ENCODE results near the gene FABP2.
A peak's percentile ranks its signal among the peaks of the same experiment; 100 is the strongest.
"Not testable (repeated sequence)": the region's sequence is repeated elsewhere in the genome, so short reads cannot be mapped to it uniquely, and the experiment has no call there.

The FABP2 gene

DNA sequence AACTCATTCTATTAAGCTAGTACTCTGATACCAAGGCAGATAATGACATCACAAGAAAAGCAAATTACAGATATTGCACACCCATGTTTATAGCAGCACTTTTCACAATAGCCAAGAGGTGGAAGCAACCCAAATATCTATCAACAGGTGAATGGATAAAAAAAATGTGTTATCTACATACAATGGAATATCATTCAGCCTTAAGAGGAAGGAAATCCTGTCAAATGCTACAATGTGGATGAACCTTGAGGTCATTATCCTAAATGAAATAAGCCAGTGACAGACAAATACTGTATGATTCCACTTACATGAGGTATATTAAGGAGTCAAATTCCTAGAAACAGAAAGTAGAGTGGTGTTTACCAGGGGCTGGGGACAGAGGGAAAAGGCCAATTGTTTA lies 14.3 kb downstream of the FABP2 start:
- no peak for DNase-seq

DNA sequence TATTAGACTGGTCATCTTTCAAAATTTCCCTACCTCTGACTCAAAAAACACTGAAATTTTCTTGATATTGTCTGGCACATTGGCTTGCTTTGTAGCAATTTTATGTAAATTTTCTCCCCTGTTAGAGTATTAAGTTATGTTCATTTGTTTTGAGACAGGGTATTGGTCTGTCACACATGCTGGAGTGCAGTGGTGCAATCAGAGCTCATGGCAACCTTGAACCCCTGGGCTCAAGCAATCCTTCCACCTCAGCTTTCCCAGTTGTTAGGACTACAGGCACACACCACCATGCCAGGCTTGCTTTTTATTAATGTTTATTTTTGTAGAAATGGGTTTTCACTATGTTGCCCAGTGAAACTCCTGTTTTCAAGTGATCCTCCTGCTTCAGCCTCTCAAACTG lies 17.5 kb downstream of the FABP2 start:
- no peak for DNase-seq

DNA sequence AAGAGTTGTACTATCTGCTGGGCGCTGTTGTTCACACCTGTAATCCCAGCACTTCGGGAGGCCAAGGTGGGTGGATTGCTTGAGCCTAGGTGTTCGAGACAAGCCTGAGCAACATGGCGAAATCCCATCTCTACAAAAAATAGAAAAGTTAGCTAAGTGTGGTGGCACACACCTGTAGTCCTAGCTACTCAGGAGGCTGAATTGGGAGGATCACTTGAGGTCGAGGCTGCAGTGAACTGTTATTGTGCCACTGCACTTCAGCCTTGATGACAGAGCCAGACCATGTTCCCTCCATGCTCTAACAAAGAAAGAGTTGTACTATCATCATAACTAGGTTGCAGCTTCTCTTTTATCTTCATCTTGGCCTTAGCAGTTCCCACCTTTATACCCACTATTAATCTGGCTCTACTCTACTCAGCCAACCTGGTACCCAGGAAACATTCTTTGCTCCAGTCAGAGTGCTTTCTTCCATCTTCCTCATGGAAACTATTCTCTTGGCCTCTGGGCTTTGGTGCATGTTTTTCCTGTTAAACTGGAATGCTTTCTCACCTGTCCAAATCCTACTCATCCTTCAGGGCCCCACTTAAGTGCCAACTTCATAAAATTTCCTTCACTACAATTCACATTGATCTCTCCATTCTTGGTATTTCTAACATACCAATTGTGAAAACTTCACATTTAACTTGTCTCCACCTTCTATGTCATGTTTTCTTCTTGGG lies 18.2 kb downstream of the FABP2 start:
- no peak for DNase-seq

DNA sequence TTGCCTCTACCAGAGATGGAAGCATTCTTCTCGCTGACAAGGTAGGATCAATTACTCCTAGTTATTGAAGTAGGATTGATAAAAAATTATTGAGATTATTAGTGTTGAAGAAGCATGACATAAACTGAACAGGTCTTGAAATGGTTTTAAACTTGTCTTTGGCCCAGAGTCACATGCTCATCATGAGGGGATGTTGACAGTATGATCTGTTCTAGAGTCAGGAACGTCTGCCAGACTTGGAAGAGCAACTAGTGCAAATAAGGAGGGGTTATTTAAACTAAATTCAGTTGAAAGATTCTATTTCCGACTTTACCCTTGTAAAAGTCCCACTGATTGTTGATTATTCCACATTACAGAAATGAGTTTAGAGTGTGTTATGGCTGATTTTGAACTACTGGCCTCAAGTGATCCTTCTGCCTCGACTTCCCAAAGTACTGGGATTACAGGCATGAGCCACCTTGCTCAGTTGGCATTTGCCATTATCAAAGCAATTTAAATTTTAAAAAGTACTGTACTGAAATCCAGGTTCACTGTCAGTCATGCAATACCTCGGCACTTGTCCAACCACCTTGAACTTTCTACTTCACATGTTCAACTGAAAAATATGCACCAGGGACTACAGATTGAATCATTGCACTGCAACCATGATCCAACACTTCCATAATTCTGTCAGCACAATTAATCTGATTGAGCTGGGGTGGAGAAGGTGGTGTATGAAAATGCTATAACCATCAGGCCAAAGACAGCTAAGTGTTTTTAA lies 19.7 kb downstream of the FABP2 start:
- no peak for DNase-seq

DNA sequence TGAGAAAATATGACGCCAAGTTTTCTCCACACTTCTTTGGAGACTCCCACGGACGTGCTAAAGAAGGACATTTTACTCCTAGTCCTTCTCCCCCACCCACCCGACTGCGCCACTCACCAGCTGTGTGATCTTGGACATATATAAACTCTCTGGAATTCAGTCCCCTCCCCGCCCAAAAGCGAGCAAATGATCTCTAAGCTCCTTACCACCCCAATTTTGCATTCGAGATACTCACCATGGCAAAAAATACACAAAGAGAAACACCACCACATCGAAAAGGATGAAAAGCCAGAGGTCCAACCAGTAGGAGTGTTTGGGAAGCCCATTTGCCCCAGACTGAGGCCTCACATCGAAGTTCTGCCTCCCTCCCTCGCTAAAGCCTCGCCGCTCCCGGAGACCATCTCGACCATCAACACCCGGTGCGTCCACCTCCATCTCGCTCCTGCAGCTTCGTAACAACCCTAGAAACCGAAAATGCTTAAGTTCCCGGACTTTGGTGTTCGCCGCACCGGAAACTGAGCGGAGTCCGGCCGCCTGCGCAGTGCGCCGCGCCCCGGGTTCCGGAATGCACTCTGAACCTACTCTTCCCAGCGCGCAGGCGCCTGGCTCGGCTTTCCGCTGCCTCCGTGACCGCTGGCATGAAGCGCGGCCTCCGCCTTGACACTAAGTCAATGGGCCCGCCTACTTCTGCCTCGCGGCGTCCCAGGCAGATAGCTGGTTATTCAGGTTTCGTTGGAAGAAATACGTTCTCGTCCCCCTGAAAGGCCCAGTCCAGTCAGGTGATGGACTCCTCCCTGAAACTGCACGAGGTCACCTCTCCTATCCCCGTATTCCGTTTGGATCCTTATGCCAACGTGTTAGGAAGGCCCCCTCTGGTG lies 21.6 kb downstream of the FABP2 start:
- peak; percentile 80 for DNase-seq

DNA sequence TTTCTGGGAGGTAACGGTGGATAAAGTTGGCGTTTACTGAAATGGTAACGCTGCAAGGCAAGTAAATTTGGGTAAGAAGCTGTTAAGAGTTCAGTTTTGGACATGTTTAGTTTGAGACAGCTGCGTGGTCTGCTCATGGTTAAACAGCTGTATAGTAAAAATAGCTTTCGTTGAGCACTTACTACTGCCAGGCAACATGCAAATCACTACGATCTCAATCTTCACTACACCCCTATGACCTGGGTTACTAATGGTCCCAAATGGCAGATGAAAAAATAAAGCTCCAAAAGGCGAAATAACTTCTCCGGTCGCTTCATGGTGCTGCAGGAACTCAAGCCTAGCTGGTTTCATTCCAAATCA lies 22.2 kb downstream of the FABP2 start:
- no peak for DNase-seq

DNA sequence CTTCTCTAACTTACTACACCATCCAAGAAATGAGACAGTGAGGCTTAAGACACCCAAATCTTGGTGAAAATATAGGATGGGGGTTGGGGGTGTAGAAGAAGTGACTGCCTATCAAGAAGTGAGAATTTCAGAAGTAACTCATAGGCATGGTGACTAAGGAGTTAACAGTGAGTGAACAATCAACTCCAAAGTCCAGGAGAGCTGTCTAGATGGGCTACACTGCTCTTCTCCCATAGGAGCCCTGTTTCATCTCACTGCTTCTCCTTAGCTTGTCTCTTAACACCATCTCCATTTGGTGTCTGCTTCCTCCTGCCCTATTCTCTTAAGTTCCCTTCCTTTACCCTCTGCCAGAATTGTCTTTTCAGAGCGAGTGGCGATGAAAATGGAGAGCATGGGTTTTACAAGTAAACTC lies 22.7 kb downstream of the FABP2 start:
- no peak for DNase-seq

DNA sequence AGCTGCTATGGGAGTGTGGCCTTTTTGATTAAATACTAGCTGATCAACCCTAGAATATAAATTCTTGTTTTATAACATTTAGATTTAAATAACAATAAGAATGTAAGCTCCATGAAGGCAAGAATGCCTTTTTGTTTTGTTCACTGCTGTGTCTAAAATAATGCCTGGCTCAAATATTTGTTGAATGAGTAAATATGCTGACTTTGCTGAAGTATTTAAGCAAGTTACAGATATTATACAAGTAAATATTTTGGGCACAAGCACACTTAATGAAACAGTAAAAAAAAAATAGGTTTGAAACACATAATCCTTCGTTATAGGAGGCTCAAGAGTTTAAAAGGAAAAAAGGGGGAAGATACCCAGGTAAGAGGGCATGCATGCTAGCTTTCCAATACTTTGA lies 24.1 kb downstream of the FABP2 start:
- no peak for DNase-seq

DNA sequence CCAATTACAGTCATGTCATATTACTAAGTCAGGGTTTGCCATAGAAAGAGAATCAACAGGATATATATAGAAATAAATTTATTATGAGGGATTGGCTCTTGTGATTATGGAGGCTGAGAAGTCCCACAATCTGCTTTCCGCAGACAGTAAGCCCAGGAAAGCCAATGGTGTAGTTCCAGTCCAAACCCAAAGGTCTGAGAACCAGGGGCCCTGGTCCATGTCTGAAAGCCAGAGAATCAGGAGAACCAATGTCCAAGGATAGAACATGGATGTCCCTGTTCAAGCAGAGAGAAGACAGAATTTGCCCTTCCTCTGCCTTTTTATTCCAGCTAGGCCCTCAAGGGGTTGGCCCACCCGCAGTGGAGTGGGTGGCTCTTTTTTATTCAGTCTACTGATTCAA lies 25.6 kb downstream of the FABP2 start:
- DNase-seq, result no peak

DNA sequence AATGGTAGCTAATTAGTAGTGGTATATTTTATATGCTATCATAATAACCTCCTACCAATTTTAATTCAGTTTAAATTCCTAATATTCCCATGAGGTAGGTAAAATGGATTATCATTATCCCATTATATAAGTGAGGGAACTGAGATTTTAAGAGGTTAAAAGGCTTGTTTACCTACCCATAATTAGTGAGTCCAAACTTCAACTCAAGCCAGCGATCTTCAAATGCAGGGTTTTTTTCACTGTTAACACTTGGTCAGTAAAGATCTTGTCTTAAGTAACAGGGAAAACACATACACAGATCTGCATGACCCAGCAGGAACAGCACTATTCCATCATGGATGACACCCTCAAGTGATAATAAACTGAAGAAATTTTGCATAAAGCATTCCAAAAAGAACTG lies 31.3 kb downstream of the FABP2 start:
- no peak for DNase-seq

DNA sequence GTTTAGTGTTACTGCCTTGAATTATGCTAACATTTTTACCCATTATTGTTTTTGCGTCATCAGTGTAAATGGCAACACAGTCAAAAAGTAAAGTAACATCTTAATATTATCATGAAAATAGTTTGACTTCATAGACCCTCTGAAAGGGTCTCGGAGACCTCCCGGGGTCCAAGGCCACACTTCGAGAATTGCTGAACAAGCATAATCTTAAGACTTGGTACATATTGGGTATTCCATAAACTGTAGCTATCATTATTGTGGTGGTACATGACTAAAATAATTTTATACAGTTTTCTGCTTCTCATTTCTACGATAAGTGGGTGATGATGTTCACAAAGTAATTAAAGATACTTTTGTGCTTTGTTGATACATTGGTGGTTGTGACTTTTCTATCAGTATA lies 32.6 kb downstream of the FABP2 start:
- no peak for DNase-seq

DNA sequence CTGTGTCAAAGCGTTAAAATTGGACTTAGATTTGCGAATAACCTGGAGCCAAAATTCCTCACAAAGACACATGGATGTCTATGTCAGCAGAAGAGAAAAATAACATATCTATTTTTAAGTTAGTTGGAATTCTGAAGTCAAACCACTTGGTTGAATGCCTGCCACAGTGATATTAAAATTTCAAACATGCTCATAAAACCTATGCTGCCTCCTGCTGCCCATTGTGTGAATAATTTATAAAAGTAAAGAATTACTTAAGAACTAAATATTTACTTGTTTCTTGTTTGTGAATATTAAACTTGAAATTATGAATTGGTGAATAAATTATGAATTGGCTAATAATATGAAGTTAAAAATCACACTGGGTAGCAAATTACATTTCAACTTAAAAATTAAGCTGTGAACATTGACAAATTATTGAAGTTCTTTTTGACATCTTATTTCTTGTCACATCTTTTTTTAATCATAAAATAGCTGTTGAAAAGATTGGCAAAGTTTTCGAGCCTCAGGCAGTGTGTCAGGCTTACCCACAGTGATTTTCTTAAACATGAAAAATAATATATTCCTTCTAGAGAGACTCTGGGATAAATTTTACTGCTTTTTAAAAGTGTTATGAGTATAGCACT lies 35.4 kb downstream of the FABP2 start:
- peak; percentile 17 for DNase-seq

DNA sequence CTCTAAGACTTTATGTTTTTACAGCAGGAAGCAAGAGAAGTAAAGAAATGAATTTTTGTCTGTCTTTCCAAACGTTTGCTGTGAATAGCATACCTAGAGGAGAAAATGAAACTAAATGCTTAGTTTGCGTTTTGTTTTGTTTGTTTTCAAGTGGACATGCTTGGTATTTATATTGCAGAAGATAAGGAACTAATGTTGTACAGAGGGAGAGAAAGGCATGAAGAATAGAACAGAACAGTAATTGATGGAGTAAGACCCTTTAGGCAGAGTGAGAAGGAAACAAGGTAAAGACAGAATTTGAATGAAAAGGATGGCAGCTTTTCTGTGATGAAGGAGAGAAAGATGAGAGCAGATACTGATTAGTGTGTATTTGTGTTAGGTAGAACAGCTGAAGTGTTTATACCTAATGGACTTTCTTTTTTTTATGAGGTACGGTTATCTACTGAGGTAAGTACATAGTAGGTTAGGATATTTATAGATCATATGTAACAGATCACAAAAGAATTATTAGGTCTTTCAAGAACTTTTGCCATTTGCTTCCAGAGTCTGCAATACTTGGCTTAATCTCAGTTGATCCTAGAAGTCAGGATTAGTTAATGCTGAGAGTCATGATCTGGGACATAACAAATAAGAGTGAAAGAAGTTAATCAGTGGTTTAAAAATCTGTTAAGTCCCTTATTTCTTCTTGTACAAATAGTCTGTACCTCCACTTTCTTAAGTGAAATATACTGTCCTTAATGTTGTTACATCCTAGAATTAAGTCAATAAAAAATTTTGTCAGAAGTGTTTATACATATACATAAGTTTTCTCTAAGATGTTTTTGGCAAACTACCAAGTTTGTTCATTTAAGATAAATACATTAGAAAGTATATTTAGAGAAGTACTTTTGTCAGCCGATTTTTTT lies 36.8 kb downstream of the FABP2 start:
- DNase-seq, result no peak

DNA sequence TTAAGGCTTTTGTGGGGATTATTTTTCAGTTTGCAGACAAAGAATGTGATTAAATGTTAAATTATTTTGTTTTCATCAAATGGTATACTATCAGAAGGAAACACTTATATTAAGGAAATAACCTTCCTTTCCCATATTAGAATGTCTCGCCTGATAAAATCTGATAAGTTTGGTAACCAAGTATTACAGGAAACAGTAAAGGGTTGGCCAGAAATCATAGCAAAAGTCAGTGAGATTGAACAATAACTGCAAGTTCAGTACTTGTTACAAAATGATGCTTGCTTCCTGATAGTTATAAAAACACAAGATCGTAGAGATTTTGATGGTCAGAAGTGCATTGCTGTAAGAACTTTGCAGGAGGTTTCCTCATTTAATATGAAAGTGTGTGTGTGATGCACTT lies 40.5 kb downstream of the FABP2 start:
- DNase-seq, result no peak

DNA sequence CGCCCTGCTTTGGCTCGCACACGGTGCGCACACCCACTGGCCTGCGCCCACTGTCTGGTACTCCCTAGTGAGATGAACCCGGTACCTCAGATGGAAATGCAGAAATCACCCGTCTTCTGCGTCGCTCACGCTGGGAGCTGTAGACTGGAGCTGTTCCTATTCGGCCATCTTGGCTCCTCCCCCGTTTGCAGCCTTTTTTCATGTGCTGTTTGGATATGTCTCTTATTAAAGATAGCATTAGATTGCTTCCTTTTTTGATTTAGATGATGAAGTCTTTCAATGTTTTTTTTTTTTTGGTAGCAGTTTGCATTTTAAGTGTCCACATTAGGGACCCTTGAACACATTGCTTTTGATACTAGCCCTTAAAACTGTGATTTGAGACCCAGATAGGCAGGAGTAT lies 42.0 kb downstream of the FABP2 start:
- DNase-seq, result not testable (repeated sequence)

DNA sequence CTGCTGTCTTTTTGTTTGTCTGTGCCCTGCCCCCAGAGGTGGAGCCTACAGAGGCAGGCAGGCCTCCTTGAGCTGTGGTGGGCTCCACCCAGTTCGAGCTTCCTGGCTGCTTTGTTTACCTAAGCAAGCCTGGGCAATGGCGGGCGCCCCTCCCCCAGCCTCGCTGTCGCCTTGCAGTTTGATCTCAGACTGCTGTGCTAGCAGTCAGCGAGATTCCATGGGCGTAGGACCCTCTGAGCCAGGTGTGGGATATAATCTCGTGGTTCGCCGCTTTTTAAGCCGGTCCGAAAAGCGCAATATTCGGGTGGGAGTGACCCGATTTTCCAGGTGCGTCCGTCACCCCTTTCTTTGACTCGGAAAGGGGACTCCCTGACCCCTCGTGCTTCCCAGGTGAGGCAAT lies 42.4 kb downstream of the FABP2 start:
- not testable (repeated sequence) for DNase-seq

DNA sequence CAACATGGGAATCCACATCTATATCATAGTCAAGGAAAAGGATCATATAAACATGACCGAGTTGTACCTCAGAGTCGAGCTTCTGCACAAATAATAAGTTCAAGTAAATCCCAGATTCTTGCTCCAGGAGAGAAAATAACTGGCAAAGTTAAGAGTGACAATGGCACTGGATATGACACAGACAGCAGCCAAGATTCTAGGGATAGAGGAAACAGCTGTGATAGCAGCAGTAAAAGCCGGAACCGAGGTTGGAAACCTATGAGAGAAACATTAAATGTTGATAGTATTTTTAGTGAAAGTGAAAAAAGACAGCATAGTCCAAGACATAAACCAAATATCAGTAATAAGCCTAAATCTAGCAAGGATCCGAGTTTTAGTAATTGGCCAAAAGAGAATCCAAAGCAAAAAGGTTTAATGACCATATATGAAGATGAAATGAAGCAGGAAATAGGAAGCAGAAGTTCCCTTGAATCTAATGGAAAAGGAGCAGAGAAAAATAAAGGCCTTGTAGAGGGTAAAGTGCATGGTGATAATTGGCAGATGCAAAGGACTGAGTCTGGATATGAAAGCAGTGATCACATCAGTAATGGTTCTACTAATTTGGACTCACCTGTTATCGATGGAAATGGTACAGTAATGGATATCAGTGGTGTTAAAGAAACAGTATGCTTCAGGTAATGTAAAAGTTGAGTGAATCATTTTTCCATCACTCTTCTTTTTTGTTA lies 50.4 kb downstream of the FABP2 start:
- DNase-seq, result no peak

DNA sequence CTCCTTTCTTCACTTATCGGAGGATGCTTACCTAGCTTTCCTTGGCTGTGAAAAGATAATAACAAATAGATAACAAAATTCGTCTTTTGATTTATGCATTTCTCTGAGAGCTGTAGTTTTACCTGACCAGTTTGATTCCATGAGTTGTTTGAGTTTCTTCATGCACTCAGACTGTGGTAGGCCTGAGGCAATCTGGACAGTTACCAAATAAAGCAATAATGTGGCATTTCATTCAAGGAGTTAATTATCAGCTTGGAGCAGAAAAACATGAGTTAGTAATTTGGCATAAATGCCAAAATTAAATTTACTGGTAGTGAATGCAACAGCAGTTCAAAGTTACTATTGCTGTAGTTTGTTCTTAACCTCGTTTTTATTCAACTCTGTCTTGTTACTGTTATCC lies 53.5 kb downstream of the FABP2 start:
- DNase-seq, result no peak
